GM21529 (cell line): ENCODE data around the gene TMEM161A.
"Not testable (repeated sequence)": the region's sequence is repeated elsewhere in the genome, so short reads cannot be mapped to it uniquely, and the experiment has no call there.

Experiments used
- ATAC-seq: cut with Tn5 transposase; IDR thresholded peaks from one replicate; pipeline ENCODE4 v1.9.1; 2021; ENCODE audit not compliant: unreplicated experiment

TMEM161A gene

GRCh38 chr19:19138109-19138981, at the start of gene TMEM161A:
Gene TMEM161A (minus strand): TSS chr19:19138478. CDS start chr19:19138428, 50 bp downstream.
- peak; percentile 98 for ATAC-seq

GRCh38 chr19:19186742-19187141, 48.5 kb upstream of the TMEM161A start:
- no peak for ATAC-seq

- no peak for ATAC-seq
Observed at GRCh38 chr19:19185853-19186740, 47.8 kb upstream of the TMEM161A start.

- no peak for ATAC-seq
Observed at GRCh38 chr19:19181488-19181998, 43.3 kb upstream of the TMEM161A start.

GRCh38 chr19:19179548-19180441, 41.5 kb upstream of the TMEM161A start:
- no peak for ATAC-seq

- ATAC-seq: no peak
Observed at GRCh38 chr19:19176950-19177349, 38.7 kb upstream of the TMEM161A start.

- not testable (repeated sequence) for ATAC-seq
Observed at GRCh38 chr19:19173243-19173642, 35.0 kb upstream of the TMEM161A start.

- ATAC-seq: no peak
Observed at GRCh38 chr19:19171821-19172532, 33.7 kb upstream of the TMEM161A start.

- ATAC-seq: no peak
Observed at GRCh38 chr19:19170873-19171672, 32.8 kb upstream of the TMEM161A start.

- ATAC-seq: peak; percentile 82
Observed at GRCh38 chr19:19170053-19170872, 32.0 kb upstream of the TMEM161A start, which contains the start of gene MEF2B. Gene MEF2B (minus strand): TSS chr19:19170263. CDS start chr19:19150735, 19,528 bp downstream.

- no peak for ATAC-seq
Observed at GRCh38 chr19:19169236-19170052, 31.2 kb upstream of the TMEM161A start.

GRCh38 chr19:19167612-19168011, 29.3 kb upstream of the TMEM161A start:
- no peak for ATAC-seq

GRCh38 chr19:19165396-19165795, 27.1 kb upstream of the TMEM161A start:
- ATAC-seq: no peak

- no peak for ATAC-seq
Observed at GRCh38 chr19:19162495-19162894, 24.2 kb upstream of the TMEM161A start.

- no peak for ATAC-seq
Observed at GRCh38 chr19:19160461-19161035, 22.3 kb upstream of the TMEM161A start.

- no peak for ATAC-seq
Observed at GRCh38 chr19:19159534-19159933, 21.3 kb upstream of the TMEM161A start.

GRCh38 chr19:19157808-19158207, 19.5 kb upstream of the TMEM161A start:
- ATAC-seq: no peak
